ACC112 (cell line): ENCODE results near the gene CACNA2D4.

ENCODE experiments used
- H2AFZ ChIP-seq: fragments of 200-600 bp; sonication (generic); one replicate; pipeline ENCODE4 v1.6.0; 2017; ENCODE audit warnings: antibody characterized with exemption, low read length; ENCODE audit not compliant: unreplicated experiment
- H3K27ac ChIP-seq: fragments of 200-600 bp; sonication (generic); 2 replicates; pipeline ENCODE4 v1.5.1; 2014; ENCODE audit warnings: low read depth, mild to moderate bottlenecking, antibody characterized with exemption, low read length, moderate library complexity
- H3K27me3 ChIP-seq: fragments of 200-600 bp; sonication (generic); 2 replicates; pipeline ENCODE4 v1.6.1; 2014; ENCODE audit warnings: mild to moderate bottlenecking, antibody characterized with exemption, low read length, moderate library complexity, mixed read lengths; ENCODE audit not compliant: insufficient read depth
- H3K36me3 ChIP-seq: fragments of 200-600 bp; sonication (generic); 2 replicates; pipeline ENCODE4 v1.6.1; 2016; ENCODE audit warnings: mild to moderate bottlenecking, antibody characterized with exemption, low read length, moderate library complexity, mixed read lengths; ENCODE audit not compliant: insufficient read depth
- H3K4me1 ChIP-seq: fragments of 200-600 bp; sonication (generic); one replicate; pipeline ENCODE4 v1.6.1; 2016; ENCODE audit warnings: low read length, mixed read lengths; ENCODE audit not compliant: insufficient read depth, unreplicated experiment, control insufficient read depth
- H3K4me3 ChIP-seq: fragments of 200-600 bp; sonication (generic); 2 replicates; pipeline ENCODE4 v1.5.1; 2014; ENCODE audit warnings: mild to moderate bottlenecking, low read depth, low read length
- H3K79me2 ChIP-seq: fragments of 200-600 bp; sonication (generic); one replicate; pipeline ENCODE4 v1.6.0; 2016; ENCODE audit warnings: low read length; ENCODE audit not compliant: control insufficient read depth, unreplicated experiment, insufficient read depth

Gene CACNA2D4

GRCh38 chr12:1796515-1797010, 121.9 kb downstream of the CACNA2D4 start:
- peak overlapping the region; percentile 85 for H2AFZ ChIP-seq
- H3K79me2 ChIP-seq: no peaks in the 10 kb centered on the region
- peak overlapping the region; percentile 81 for H3K4me3 ChIP-seq
- H3K4me1 ChIP-seq: peaks cover 6% of the 10 kb centered on the region
- no peaks in the 10 kb centered on the region for H3K27me3 ChIP-seq
- H3K27ac ChIP-seq: no peak overlapping the region
- no peaks in the 10 kb centered on the region for H3K36me3 ChIP-seq

DNA sequence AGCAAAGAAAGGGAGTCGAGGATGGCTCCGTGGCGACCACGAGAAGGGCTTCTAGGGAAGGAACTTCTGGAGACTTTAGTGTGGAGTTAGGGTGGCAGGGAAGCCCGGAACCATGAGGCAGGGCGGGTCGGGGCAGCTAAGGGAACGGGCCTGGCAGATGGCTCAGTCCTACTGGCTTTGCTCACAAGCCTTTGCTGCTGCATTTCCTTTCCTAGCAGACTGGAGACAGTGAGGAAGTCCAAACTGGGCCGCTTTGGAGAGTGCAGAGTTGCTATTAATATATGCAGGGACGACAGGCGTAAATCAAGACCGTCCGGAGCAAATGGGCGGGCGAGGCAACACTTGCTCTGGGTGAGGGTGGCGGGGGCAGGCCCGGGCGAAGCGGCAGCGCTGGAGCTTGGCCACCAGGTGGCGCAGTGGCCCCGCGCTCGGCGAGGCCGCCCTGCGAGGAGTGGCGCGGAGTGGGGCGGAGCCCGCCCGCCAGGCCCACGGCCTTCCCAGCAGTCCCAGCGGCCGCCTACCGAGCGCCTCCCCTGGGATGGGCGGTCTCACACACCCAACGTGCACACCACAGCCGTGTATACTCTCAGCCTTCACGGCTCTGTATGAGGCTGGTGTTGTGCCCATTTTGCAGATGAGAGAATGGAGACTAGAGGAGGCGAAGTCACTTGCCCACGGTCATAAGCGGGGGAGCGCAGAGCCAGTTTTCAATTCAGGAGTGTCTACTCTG, 122.5 kb downstream of the CACNA2D4 start:
- Histone ChIP-seq H3K79me2 (no peaks in the 10 kb centered on the region), H3K36me3 (no peaks in the 10 kb centered on the region), H3K27me3 (no peaks in the 10 kb centered on the region), H3K27ac (no peak overlapping the region), H3K4me1 (peaks cover 2% of the 10 kb centered on the region), H3K4me3 (peak overlapping the region; percentile 81), H2AFZ (peak overlapping the region; percentile 85)

- Histone ChIP-seq H3K4me3 (no peak overlapping the region), H3K4me1 (no peaks in the 10 kb centered on the region), H3K27me3 (no peaks in the 10 kb centered on the region), H3K36me3 (no peaks in the 10 kb centered on the region), H3K79me2 (no peaks in the 10 kb centered on the region), H2AFZ (peak overlapping the region; percentile 35), H3K27ac (no peak overlapping the region)
Measured at GRCh38 chr12:1795221-1795784, 123.1 kb downstream of the CACNA2D4 start.

- no peak overlapping the region for H3K27ac ChIP-seq
- no peaks in the 10 kb centered on the region for H3K27me3 ChIP-seq
- H3K36me3 ChIP-seq: no peaks in the 10 kb centered on the region
Measured at GRCh38 chr12:1794440-1795090, 123.9 kb downstream of the CACNA2D4 start.

DNA sequence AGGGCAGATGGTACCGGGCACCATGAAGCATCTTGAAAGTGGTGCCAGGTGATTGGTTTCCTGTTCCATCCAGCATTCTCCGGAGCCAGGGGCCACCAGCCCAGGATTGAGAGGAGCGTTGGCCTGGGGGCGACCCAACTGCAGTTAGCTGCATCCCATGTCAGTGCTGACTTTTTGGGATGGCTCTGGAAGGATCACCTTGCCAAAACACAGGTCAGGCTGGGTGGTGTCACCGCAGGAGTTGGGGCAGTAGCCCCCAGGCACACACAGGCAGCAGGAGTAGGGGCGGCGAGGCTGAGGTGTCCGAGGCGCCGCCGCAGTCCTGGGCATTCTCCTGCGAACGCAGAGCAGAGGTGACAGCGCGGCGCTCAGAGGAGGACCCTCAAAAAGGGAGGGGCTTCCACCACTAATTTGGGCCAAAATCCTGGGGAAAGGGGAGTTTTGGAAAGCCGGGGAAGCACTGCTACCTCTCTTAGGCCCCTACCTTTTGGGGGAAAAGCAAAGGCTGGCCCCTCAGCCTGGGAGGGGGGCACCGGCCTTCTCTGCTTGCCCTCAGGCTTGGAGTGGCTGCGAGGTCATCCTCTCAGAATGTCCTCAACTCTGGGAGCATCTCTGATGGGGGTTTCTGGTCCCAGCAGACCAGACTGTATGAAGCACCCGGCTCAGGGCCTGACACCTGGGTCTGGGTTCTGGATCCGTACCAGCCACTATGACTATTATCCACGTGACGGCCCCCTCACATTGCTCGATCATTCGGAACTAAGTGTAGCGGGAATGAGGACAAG, 124.8 kb downstream of the CACNA2D4 start:
- Histone ChIP-seq H3K4me1 (no peaks in the 10 kb centered on the region), H3K36me3 (no peaks in the 10 kb centered on the region), H3K27me3 (no peaks in the 10 kb centered on the region), H3K27ac (no peak overlapping the region), H3K79me2 (no peaks in the 10 kb centered on the region), H2AFZ (no peak overlapping the region), H3K4me3 (no peak overlapping the region)

More at GRCh38 chr12:1794440-1795090, 123.9 kb downstream of the CACNA2D4 start:
- H2AFZ ChIP-seq: no peak overlapping the region
- no peaks in the 10 kb centered on the region for H3K4me1 ChIP-seq
- H3K4me3 ChIP-seq: no peak overlapping the region
- no peaks in the 10 kb centered on the region for H3K79me2 ChIP-seq

GRCh38 chr12:1792406-1792805, 126.0 kb downstream of the CACNA2D4 start:
- Histone ChIP-seq H3K36me3 (no peaks in the 10 kb centered on the region), H3K27ac (no peak overlapping the region), H2AFZ (no peak overlapping the region), H3K4me3 (no peak overlapping the region), H3K79me2 (no peaks in the 10 kb centered on the region), H3K4me1 (no peaks in the 10 kb centered on the region), H3K27me3 (no peaks in the 10 kb centered on the region)

GRCh38 chr12:1791104-1791841, 127.2 kb downstream of the CACNA2D4 start:
- H3K27me3 ChIP-seq: no peaks in the 10 kb centered on the region
- H3K4me3 ChIP-seq: no peak overlapping the region
- H3K4me1 ChIP-seq: no peaks in the 10 kb centered on the region
- H3K79me2 ChIP-seq: no peaks in the 10 kb centered on the region
- no peaks in the 10 kb centered on the region for H3K36me3 ChIP-seq
- no peak overlapping the region for H3K27ac ChIP-seq
- no peak overlapping the region for H2AFZ ChIP-seq

GRCh38 chr12:1790444-1790843, 128.0 kb downstream of the CACNA2D4 start:
- Histone ChIP-seq H3K27me3 (no peaks in the 10 kb centered on the region), H3K4me1 (no peaks in the 10 kb centered on the region), H3K27ac (no peak overlapping the region), H3K36me3 (no peaks in the 10 kb centered on the region; the same call in 1 of the 2 replicates), H3K4me3 (no peak overlapping the region), H3K79me2 (no peaks in the 10 kb centered on the region), H2AFZ (no peak overlapping the region)

DNA sequence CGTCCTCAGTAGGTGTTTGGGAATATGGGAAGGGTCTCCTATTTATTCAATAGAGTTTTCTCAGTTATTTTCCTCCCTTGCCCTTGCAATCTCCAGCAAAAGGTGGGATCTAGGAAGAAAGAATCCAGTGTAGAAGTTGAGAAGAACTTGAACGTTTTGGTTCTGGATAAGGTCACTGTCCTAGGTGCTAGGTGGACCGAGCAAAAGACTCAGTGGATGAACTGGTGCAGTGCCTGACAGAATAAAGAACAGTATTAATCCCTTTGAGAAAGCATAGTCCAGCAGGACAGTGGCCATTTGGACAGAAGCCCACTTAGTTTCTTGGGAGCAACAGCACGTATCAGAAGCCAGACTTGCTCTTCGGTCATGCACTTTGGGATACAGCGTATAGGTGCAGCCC, 130.7 kb downstream of the CACNA2D4 start:
- H3K36me3 ChIP-seq: no peaks in the 10 kb centered on the region; the same call in 1 of the 2 replicates
- H3K27me3 ChIP-seq: no peaks in the 10 kb centered on the region
- H2AFZ ChIP-seq: no peak overlapping the region
- no peak overlapping the region for H3K4me3 ChIP-seq
- no peak overlapping the region for H3K27ac ChIP-seq
- no peaks in the 10 kb centered on the region for H3K79me2 ChIP-seq
- H3K4me1 ChIP-seq: no peaks in the 10 kb centered on the region

GRCh38 chr12:1782215-1782614, 136.2 kb downstream of the CACNA2D4 start:
- H3K27ac ChIP-seq: no peak overlapping the region
- H3K4me3 ChIP-seq: no peak overlapping the region
- H3K79me2 ChIP-seq: peaks cover 4% of the 10 kb centered on the region
- no peaks in the 10 kb centered on the region for H3K27me3 ChIP-seq
- no peak overlapping the region for H2AFZ ChIP-seq
- no peaks in the 10 kb centered on the region; the same call in none of the 2 replicates for H3K36me3 ChIP-seq
- peaks cover 32% of the 10 kb centered on the region for H3K4me1 ChIP-seq
